Measurements from ENCODE around the gene NUP210L. TPM values are rescaled to one million over a fixed set of nuclear protein-coding genes. Genes with fewer than 3 reads are reported as not detected.

NUP210L gene
- total and polyA plus RNA-seq, 2 of the 13 experiments (the other 11 are each of a cell fraction or from before 2014, with no cell fraction given) = not detected

GRCh38 chr1:153967107-153967999 is 187.5 kb downstream of the NUP210L start, which contains the start of gene CREB3L4 (continued):
- no peak; a peak in 1 of 4 replicates for TF ChIP-seq REST (IDR thresholded peaks at IDR 0.05; ENCODE audit: borderline replicate concordance in 1 of 2, low read depth in 1 of 2, low read length in 2 of 2)
- TF ChIP-seq ZMYM2 (CRISPR knock-in tag; IDR thresholded peaks at IDR 0.05) = peak; percentile 77
- TF ChIP-seq STAG1 (CRISPR knock-in tag; IDR thresholded peaks at IDR 0.05) = peak; percentile 29; the same call in 1 of the 2 replicates
- no peak for TF ChIP-seq ZBTB39 (CRISPR knock-in tag; IDR thresholded peaks at IDR 0.05)
- peak; percentile 85 for TF ChIP-seq RXRA (CRISPR knock-in tag; IDR thresholded peaks at IDR 0.05)
- no peak for TF ChIP-seq ATF2 (CRISPR knock-in tag; IDR thresholded peaks at IDR 0.05)
- TF ChIP-seq PTBP1 (IDR thresholded peaks at IDR 0.05; ENCODE audit: low read depth, low read length, poor library complexity, severe bottlenecking) = no peak
- TF ChIP-seq SMAD3 (CRISPR knock-in tag; IDR thresholded peaks at IDR 0.05) = peak; percentile 75
- no peak for TF ChIP-seq ZNF432 (CRISPR knock-in tag; IDR thresholded peaks at IDR 0.05; ENCODE audit: borderline replicate concordance)
- peak; percentile 69; the same call in 1 of the 2 replicates for TF ChIP-seq CREB1 (IDR thresholded peaks at IDR 0.05)
- TF ChIP-seq CREB1 (CRISPR knock-in tag; IDR thresholded peaks at IDR 0.05) = peak; percentile 86
- peak; percentile 78 for TF ChIP-seq BHLHE40 (IDR thresholded peaks at IDR 0.05; ENCODE audit: low read length)
- peak; percentile 94 for TF ChIP-seq TFDP1 (CRISPR knock-in tag; IDR thresholded peaks at IDR 0.05; ENCODE audit: borderline replicate concordance)
- no peak for TF ChIP-seq BCLAF1 (IDR thresholded peaks at IDR 0.05)
- no peak for TF ChIP-seq SRSF4 (IDR thresholded peaks at IDR 0.05; ENCODE audit: low read depth, low read length, poor library complexity, severe bottlenecking)
- no peak for TF ChIP-seq PAF1 (CRISPR knock-in tag; IDR thresholded peaks at IDR 0.05)
- peak; percentile 51; the same call in 1 of the 2 replicates for TF ChIP-seq ZBTB8A (CRISPR knock-in tag; IDR thresholded peaks at IDR 0.05; ENCODE audit: borderline replicate concordance, low read depth)

Data from HepG2 (cell line).